DND-41 (cell line): ENCODE data around the gene ANKMY2.

Experiments used
- ATAC-seq: fragments of 200-7000 bp; cut with Tn5 transposase; 3 replicates; pipeline ENCODE4 v1.9.1; 2021; ENCODE audit warnings: low read depth; ENCODE audit not compliant: insufficient read depth
- DNase-seq: peaks from one replicate; pipeline ENCODE4 v3.0.0-alpha.2; 2020
- H2AFZ ChIP-seq: 2 replicates; pipeline ENCODE4 v1.6.0; 2012; ENCODE audit warnings: low read depth, low read length
- H3K27ac ChIP-seq: 2 replicates; pipeline ENCODE4 v1.5.1; 2012; ENCODE audit warnings: low read length, inconsistent platforms
- H3K27me3 ChIP-seq: fragments of 200-600 bp; sonication (generic); 2 replicates; pipeline ENCODE4 v1.6.0; 2012; ENCODE audit warnings: low read length, mild to moderate bottlenecking, inconsistent platforms; ENCODE audit not compliant: insufficient read depth, poor library complexity
- H3K36me3 ChIP-seq: 2 replicates; pipeline ENCODE4 v1.5.1; 2012; ENCODE audit warnings: low read length, inconsistent platforms; ENCODE audit not compliant: insufficient read depth
- H3K4me1 ChIP-seq: 2 replicates; pipeline ENCODE4 v1.5.1; 2012; ENCODE audit warnings: mild to moderate bottlenecking, low read length; ENCODE audit not compliant: insufficient read depth
- H3K4me2 ChIP-seq: 2 replicates; pipeline ENCODE4 v1.6.0; 2012; ENCODE audit warnings: mild to moderate bottlenecking, moderate library complexity, low read length, inconsistent platforms; ENCODE audit not compliant: insufficient read depth
- H3K4me3 ChIP-seq, 2 experiments: fragments of 200-600 bp in 1 of 2; shearing (Covaris generic) in 1 of 2; 2 replicates each; pipeline ENCODE4 v1.5.1; 2012 to 2016; ENCODE audit warnings: inconsistent platforms in 2 of 2, low read length in 2 of 2, mild to moderate bottlenecking in 2 of 2, low read depth in 1 of 2, moderate library complexity in 1 of 2
- H3K79me2 ChIP-seq: 2 replicates; pipeline ENCODE4 v1.6.0; 2012; ENCODE audit warnings: low read length, inconsistent platforms; ENCODE audit not compliant: insufficient read depth
- H3K9ac ChIP-seq: 2 replicates; pipeline ENCODE4 v1.6.0; 2012; ENCODE audit warnings: low read depth, mild to moderate bottlenecking, inconsistent platforms, low read length, moderate library complexity
- H3K9me3 ChIP-seq: 2 replicates; pipeline ENCODE4 v1.5.1; 2012; ENCODE audit warnings: low read length, moderate library complexity, mild to moderate bottlenecking, inconsistent platforms; ENCODE audit not compliant: insufficient read depth, severe bottlenecking
- H4K20me1 ChIP-seq: 2 replicates; pipeline ENCODE4 v1.6.0; 2012; ENCODE audit warnings: low read length; ENCODE audit not compliant: insufficient read depth
- CTCF ChIP-seq: IDR thresholded peaks from 2 replicates; pipeline ENCODE4 v1.5.1; 2012; ENCODE audit warnings: borderline replicate concordance, low read length, moderate library complexity, mild to moderate bottlenecking; ENCODE audit not compliant: poor library complexity, severe bottlenecking; ENCODE audit errors: extremely low read depth
- EZH2 ChIP-seq: IDR thresholded peaks from 3 replicates; pipeline ENCODE4 v1.6.1; 2012; ENCODE audit warnings: borderline replicate concordance, low read depth, mild to moderate bottlenecking, moderate library complexity, low read length, inconsistent platforms; ENCODE audit not compliant: severe bottlenecking

The ANKMY2 gene

DNA sequence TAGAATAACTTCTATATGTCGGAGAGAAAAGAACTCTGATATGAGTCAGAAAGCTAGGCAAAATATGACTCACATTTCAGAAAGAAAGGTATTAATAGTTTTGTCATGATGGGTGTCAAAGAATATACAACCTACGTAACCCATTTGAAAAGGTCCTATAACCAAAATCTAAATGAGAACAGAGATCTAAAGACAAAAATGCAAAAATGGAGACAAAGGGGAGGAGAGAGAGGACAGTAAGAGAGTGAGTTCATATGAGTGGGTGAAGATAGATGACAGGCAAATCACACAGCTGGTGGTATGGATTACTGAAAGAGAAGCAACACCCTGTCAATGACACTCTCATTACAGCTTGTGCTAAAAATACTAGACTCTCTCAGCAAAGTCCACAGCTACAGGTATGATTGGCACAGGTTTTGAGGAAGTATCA, 25.6 kb downstream of the ANKMY2 start:
- no peak overlapping the region for H3K4me3 ChIP-seq
- H3K4me1 ChIP-seq = no peaks in the 10 kb centered on the region
- no peaks in the 10 kb centered on the region for H3K27me3 ChIP-seq
- no peak for ATAC-seq
- no peak overlapping the region for H3K27ac ChIP-seq
- H3K9ac ChIP-seq = no peak overlapping the region
- no peak overlapping the region for H2AFZ ChIP-seq
- TF ChIP-seq CTCF = no peak
- TF ChIP-seq EZH2 = no peak
- DNase-seq = no peak
- H3K36me3 ChIP-seq = peaks cover 65% of the 10 kb centered on the region
- H4K20me1 ChIP-seq = no peaks in the 10 kb centered on the region
- no peak overlapping the region for H3K4me2 ChIP-seq
- no peaks in the 10 kb centered on the region for H3K79me2 ChIP-seq
- no peaks in the 10 kb centered on the region for H3K9me3 ChIP-seq

- no peak overlapping the region for H3K9ac ChIP-seq
- H3K36me3 ChIP-seq = peaks cover 54% of the 10 kb centered on the region
- no peak for ATAC-seq
- no peaks in the 10 kb centered on the region for H4K20me1 ChIP-seq
- no peak overlapping the region for H3K4me2 ChIP-seq
- DNase-seq = no peak
- H3K79me2 ChIP-seq = no peaks in the 10 kb centered on the region
- no peaks in the 10 kb centered on the region for H3K4me1 ChIP-seq
- no peak overlapping the region for H3K4me3 ChIP-seq
- no peak overlapping the region for H2AFZ ChIP-seq
- H3K27me3 ChIP-seq = no peaks in the 10 kb centered on the region
- TF ChIP-seq EZH2 (no peak), CTCF (no peak)
- no peak overlapping the region for H3K27ac ChIP-seq
- H3K9me3 ChIP-seq = no peaks in the 10 kb centered on the region
Measured at GRCh38 chr7:16616542-16616941, 29.0 kb downstream of the ANKMY2 start.

DNA sequence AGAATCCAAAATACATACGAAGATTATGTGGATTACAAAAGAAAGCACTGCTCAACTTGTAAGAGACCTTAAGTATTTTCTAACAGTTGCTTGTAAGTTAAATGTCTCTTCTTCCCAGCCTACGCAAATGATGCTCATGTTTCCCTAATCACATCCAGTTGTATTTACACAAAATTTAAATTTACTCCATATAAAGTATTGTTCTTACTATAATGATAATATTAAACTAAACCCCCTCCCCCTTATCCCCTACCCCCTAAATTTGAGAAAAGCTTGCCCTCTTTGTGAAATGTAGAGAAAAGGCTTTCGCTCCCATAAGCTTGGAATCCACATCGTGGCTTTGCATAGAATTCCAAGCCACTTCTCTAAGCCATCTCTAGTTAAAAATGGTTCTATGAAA, 29.4 kb downstream of the ANKMY2 start:
- no peak for ATAC-seq
- H2AFZ ChIP-seq = no peak overlapping the region

More for the DNA sequence above, 29.4 kb downstream of the ANKMY2 start:
- H3K4me1 ChIP-seq = no peaks in the 10 kb centered on the region
- no peak for DNase-seq
- H3K9ac ChIP-seq = no peak overlapping the region
- no peaks in the 10 kb centered on the region for H3K79me2 ChIP-seq
- H4K20me1 ChIP-seq = no peaks in the 10 kb centered on the region
- no peak for TF ChIP-seq EZH2
- TF ChIP-seq CTCF = no peak
- no peak overlapping the region for H3K4me3 ChIP-seq
- H3K9me3 ChIP-seq = no peaks in the 10 kb centered on the region
- H3K27ac ChIP-seq = no peak overlapping the region
- peaks cover 56% of the 10 kb centered on the region for H3K36me3 ChIP-seq
- no peak overlapping the region for H3K4me2 ChIP-seq
- no peaks in the 10 kb centered on the region for H3K27me3 ChIP-seq
